GM23338 (cell line): ENCODE data around the gene RMND5B. TPM values are rescaled to one million over a fixed set of nuclear protein-coding genes. Genes with fewer than 3 reads are reported as not detected.

Experiments used
- ATAC-seq: fragments of 200-7000 bp; cut with Tn5 transposase; 3 replicates; pipeline ENCODE4 v1.9.1; 2020
- DNase-seq: peaks from one replicate; pipeline ENCODE4 v3.0.0-alpha.2; 2015; ENCODE audit warnings: low spot score
- H2AFZ ChIP-seq: fragments of 200-600 bp; sonication (generic); 2 replicates; pipeline ENCODE4 v1.8.0; 2016; ENCODE audit warnings: antibody characterized with exemption, mild to moderate bottlenecking, moderate library complexity
- H3F3A ChIP-seq: fragments of 200-600 bp; sonication (generic); replicated peaks from 2 replicates; pipeline ENCODE4 v1.8.0; 2017; ENCODE audit warnings: antibody characterized with exemption, mixed run types, low read depth
- H3K27ac ChIP-seq: fragments of 200-600 bp; sonication (generic); 2 replicates; pipeline ENCODE4 v1.6.1; 2016; ENCODE audit warnings: low read depth
- H3K27me3 ChIP-seq: fragments of 200-600 bp; sonication (generic); 2 replicates; pipeline ENCODE4 v1.8.0; 2016; ENCODE audit warnings: mild to moderate bottlenecking, mixed run types, moderate library complexity; ENCODE audit not compliant: insufficient read depth
- H3K36me3 ChIP-seq: fragments of 200-600 bp; sonication (generic); 2 replicates; pipeline ENCODE4 v1.8.0; 2016; ENCODE audit warnings: mild to moderate bottlenecking; ENCODE audit not compliant: insufficient read depth
- H3K4me1 ChIP-seq: fragments of 200-600 bp; sonication (generic); 2 replicates; pipeline ENCODE4 v1.8.0; 2016; ENCODE audit warnings: mild to moderate bottlenecking, moderate library complexity; ENCODE audit not compliant: insufficient read depth
- H3K4me2 ChIP-seq: fragments of 200-600 bp; sonication (generic); 2 replicates; pipeline ENCODE4 v1.7.1; 2017; ENCODE audit warnings: mixed run types
- H3K4me3 ChIP-seq: fragments of 200-600 bp; sonication (generic); 2 replicates; pipeline ENCODE4 v1.6.1; 2016; ENCODE audit warnings: mixed run types
- H3K79me2 ChIP-seq: fragments of 200-600 bp; sonication (generic); replicated peaks from 2 replicates; pipeline ENCODE4 v1.8.0; 2017; ENCODE audit warnings: mild to moderate bottlenecking; ENCODE audit not compliant: insufficient read depth
- H3K9me2 ChIP-seq: fragments of 200-600 bp; sonication (generic); 2 replicates; pipeline ENCODE4 v1.8.0; 2017; ENCODE audit not compliant: insufficient read depth
- H4K20me1 ChIP-seq: fragments of 200-600 bp; sonication (generic); replicated peaks from 2 replicates; pipeline ENCODE4 v1.8.0; 2017; ENCODE audit warnings: mild to moderate bottlenecking; ENCODE audit not compliant: insufficient read depth
- H3K27ac Mint-ChIP-seq: 2 replicates; pipeline ENCODE4 v1.8.0; 2020; ENCODE audit warnings: inconsistent platforms, mild to moderate bottlenecking, moderate library complexity, mixed read lengths
- H3K27me3 Mint-ChIP-seq: 3 replicates; pipeline ENCODE4 v1.8.0; 2022; ENCODE audit warnings: low read depth, mild to moderate bottlenecking, moderate library complexity, mixed read lengths, inconsistent platforms; ENCODE audit not compliant: insufficient read depth, poor library complexity
- H3K36me3 Mint-ChIP-seq: 3 replicates; pipeline ENCODE4 v1.8.0; 2021; ENCODE audit warnings: low read depth, mild to moderate bottlenecking, inconsistent platforms, moderate library complexity, mixed read lengths
- H3K4me1 Mint-ChIP-seq: 3 replicates; pipeline ENCODE4 v1.8.0; 2020; ENCODE audit warnings: mild to moderate bottlenecking, inconsistent platforms, mixed read lengths
- H3K4me3 Mint-ChIP-seq: 3 replicates; pipeline ENCODE4 v1.8.0; 2021; ENCODE audit warnings: moderate library complexity, mild to moderate bottlenecking, inconsistent platforms, mixed read lengths
- H3K9me3 Mint-ChIP-seq: 3 replicates; pipeline ENCODE4 v1.8.0; 2020; ENCODE audit warnings: moderate library complexity, mild to moderate bottlenecking, inconsistent platforms, mixed read lengths
- CREB1 ChIP-seq: fragments of 250-450 bp; sonication (Bioruptor Pico); IDR thresholded peaks from 2 replicates; pipeline ENCODE4 v1.5.0; 2020; ENCODE audit warnings: low read depth, mild to moderate bottlenecking, moderate library complexity
- CTCF ChIP-seq, 2 experiments: fragments of 200-600 bp in 1 of 2; sonication (generic) in 1 of 2; conservative IDR thresholded peaks; 2 replicates each; pipeline versions ENCODE4 v1.5.1 to v1.6.1; 2016 to 2017; ENCODE audit warnings: antibody characterized with exemption in 2 of 2, low read depth in 2 of 2, mild to moderate bottlenecking in 2 of 2, moderate library complexity in 1 of 2
- EZH2 ChIP-seq: fragments of 200-600 bp; sonication (generic); IDR thresholded peaks from one replicate; pipeline ENCODE4 v1.8.0; 2017; ENCODE audit warnings: antibody characterized with exemption, mild to moderate bottlenecking, low read depth; ENCODE audit not compliant: unreplicated experiment
- EZH2phosphoT487 ChIP-seq: fragments of 200-600 bp; sonication (generic); IDR thresholded peaks from one replicate; pipeline ENCODE4 v1.8.1; 2018; ENCODE audit warnings: antibody characterized with exemption; ENCODE audit not compliant: unreplicated experiment
- JUNB ChIP-seq: IDR thresholded peaks from one replicate; pipeline ENCODE4 v1.6.1; 2016; ENCODE audit warnings: antibody characterized with exemption; ENCODE audit not compliant: unreplicated experiment
- NANOG ChIP-seq: IDR thresholded peaks from 2 replicates; pipeline ENCODE4 v1.6.1; 2016; ENCODE audit warnings: antibody characterized with exemption, borderline replicate concordance
- POLR2AphosphoS5 ChIP-seq: IDR thresholded peaks from 2 replicates; pipeline ENCODE4 v1.6.1; 2016; ENCODE audit warnings: antibody characterized with exemption, low read depth
- STAT1 ChIP-seq: IDR thresholded peaks from one replicate; pipeline ENCODE4 v1.6.1; 2016; ENCODE audit warnings: antibody characterized with exemption; ENCODE audit not compliant: unreplicated experiment
- ZNF114 ChIP-seq: fragments of 250-450 bp; sonication (Bioruptor Pico); IDR thresholded peaks from 2 replicates; pipeline ENCODE4 v1.5.0; 2020; ENCODE audit warnings: mild to moderate bottlenecking, moderate library complexity
- ZNF331 ChIP-seq: fragments of 250-450 bp; sonication (Bioruptor Pico); IDR thresholded peaks from 2 replicates; pipeline ENCODE4 v1.5.0; 2020; ENCODE audit warnings: low read depth, mild to moderate bottlenecking, moderate library complexity
- polyA plus RNA-seq: library from polyadenylated mRNA; unstranded; fragments of >200 nt; fragmentation: Nextera tagmentation; extraction: Ambion mirVana; gene quantifications from 2 replicates; pipeline ENCODE4 v1.2.1, GENCODE V29; 2016
- total RNA-seq: library from RNA; depleted of rRNA; stranded (reverse); fragments of >200 nt; shearing (Covaris generic); gene quantifications from 2 replicates; pipeline ENCODE4 v1.2.3, GENCODE V29; 2014
- TF ChIP-seq, protein P1 (sequence below): fragments of 250-450 bp; sonication (Bioruptor Pico); IDR thresholded peaks from 2 replicates; pipeline ENCODE4 v1.5.0; 2020; ENCODE audit warnings: mild to moderate bottlenecking, moderate library complexity
- TF ChIP-seq, protein P2 (sequence below): IDR thresholded peaks from one replicate; pipeline ENCODE4 v1.6.1; 2018; ENCODE audit warnings: antibody characterized with exemption; ENCODE audit not compliant: unreplicated experiment
- TF ChIP-seq, protein P3 (sequence below): IDR thresholded peaks from 2 replicates; pipeline ENCODE4 v1.6.1; 2016; ENCODE audit warnings: antibody characterized with exemption

Gene RMND5B
- total and polyA plus RNA-seq, 2 experiments from 2014 or later = 47.5 to 101 TPM

DNA sequence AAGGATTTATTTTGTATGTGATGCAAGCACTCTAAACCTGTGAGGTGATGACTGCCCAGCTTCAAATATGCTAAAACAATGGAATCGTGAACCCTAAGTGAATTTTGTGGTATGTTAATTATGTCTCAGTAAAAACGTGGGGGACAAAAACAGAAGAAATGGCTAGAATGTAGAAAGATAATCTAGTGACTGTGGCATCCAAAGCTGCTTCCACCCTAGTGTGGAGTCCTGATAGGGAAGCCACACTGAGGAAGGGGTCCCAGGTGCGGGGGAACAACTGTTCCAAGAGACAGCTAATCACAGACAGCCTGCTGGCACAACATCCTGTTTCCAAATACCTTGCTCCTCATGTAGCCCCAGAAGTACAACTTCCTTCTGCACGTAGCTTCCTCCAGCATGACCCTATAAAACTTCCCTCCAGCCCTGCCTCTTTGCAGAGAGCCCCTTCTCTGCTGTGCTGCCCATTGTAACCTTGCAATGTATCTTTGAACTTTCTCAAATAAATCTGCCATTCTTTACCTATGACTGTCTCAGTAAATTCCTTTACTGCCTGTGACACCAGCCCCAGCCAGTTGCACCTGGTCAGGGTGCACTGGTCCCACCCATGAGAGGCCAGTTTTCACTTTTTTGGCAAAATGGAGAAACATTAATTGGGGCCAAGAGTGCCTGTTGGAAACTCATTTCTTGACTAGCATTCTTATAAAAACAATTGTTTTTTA lies 51.5 kb downstream of the RMND5B start:
- Histone ChIP-seq H3K79me2 (no peaks in the 10 kb centered on the region), H3K4me3 (no peak overlapping the region), H3K27ac (peak overlapping the region; percentile 96; the same call in 1 of the 2 replicates), H3K4me2 (peak overlapping the region; percentile 56), H3F3A (peaks cover 10% of the 10 kb centered on the region; the same call in 1 of the 2 replicates), H3K27me3 (no peaks in the 10 kb centered on the region), H3K4me1 (peaks cover 29% of the 10 kb centered on the region), H2AFZ (0 out of 2 replicates have a peak overlapping the region, but pooled peaks have one; percentile 29), H4K20me1 (no peaks in the 10 kb centered on the region), H3K36me3 (no peaks in the 10 kb centered on the region), H3K9me2 (no peaks in the 10 kb centered on the region)
- peak overlapping the region; percentile 76 for H3K27ac Mint-ChIP-seq
- peaks cover 28% of the 10 kb centered on the region for H3K4me1 Mint-ChIP-seq
- peaks cover 26% of the 10 kb centered on the region for H3K9me3 Mint-ChIP-seq
- H3K27me3 Mint-ChIP-seq = peaks cover 14% of the 10 kb centered on the region
- no peak overlapping the region for H3K4me3 Mint-ChIP-seq
- DNase-seq (peak; percentile 47), ATAC-seq (no peak)
- TF ChIP-seq POLR2AphosphoS5 (no peak), EZH2 (no peak), CREB1 (CRISPR knock-in tag) (no peak), JUNB (no peak), CTCF (conservative IDR thresholded peaks at IDR 0.05; ENCODE audit: low read depth in 2 of 2) (no peak), EZH2phosphoT487 (no peak), ZNF114 (no peak), STAT1 (no peak), NANOG (no peak), ZNF331 (CRISPR knock-in tag) (no peak)
- TF ChIP-seq, protein P1, sequence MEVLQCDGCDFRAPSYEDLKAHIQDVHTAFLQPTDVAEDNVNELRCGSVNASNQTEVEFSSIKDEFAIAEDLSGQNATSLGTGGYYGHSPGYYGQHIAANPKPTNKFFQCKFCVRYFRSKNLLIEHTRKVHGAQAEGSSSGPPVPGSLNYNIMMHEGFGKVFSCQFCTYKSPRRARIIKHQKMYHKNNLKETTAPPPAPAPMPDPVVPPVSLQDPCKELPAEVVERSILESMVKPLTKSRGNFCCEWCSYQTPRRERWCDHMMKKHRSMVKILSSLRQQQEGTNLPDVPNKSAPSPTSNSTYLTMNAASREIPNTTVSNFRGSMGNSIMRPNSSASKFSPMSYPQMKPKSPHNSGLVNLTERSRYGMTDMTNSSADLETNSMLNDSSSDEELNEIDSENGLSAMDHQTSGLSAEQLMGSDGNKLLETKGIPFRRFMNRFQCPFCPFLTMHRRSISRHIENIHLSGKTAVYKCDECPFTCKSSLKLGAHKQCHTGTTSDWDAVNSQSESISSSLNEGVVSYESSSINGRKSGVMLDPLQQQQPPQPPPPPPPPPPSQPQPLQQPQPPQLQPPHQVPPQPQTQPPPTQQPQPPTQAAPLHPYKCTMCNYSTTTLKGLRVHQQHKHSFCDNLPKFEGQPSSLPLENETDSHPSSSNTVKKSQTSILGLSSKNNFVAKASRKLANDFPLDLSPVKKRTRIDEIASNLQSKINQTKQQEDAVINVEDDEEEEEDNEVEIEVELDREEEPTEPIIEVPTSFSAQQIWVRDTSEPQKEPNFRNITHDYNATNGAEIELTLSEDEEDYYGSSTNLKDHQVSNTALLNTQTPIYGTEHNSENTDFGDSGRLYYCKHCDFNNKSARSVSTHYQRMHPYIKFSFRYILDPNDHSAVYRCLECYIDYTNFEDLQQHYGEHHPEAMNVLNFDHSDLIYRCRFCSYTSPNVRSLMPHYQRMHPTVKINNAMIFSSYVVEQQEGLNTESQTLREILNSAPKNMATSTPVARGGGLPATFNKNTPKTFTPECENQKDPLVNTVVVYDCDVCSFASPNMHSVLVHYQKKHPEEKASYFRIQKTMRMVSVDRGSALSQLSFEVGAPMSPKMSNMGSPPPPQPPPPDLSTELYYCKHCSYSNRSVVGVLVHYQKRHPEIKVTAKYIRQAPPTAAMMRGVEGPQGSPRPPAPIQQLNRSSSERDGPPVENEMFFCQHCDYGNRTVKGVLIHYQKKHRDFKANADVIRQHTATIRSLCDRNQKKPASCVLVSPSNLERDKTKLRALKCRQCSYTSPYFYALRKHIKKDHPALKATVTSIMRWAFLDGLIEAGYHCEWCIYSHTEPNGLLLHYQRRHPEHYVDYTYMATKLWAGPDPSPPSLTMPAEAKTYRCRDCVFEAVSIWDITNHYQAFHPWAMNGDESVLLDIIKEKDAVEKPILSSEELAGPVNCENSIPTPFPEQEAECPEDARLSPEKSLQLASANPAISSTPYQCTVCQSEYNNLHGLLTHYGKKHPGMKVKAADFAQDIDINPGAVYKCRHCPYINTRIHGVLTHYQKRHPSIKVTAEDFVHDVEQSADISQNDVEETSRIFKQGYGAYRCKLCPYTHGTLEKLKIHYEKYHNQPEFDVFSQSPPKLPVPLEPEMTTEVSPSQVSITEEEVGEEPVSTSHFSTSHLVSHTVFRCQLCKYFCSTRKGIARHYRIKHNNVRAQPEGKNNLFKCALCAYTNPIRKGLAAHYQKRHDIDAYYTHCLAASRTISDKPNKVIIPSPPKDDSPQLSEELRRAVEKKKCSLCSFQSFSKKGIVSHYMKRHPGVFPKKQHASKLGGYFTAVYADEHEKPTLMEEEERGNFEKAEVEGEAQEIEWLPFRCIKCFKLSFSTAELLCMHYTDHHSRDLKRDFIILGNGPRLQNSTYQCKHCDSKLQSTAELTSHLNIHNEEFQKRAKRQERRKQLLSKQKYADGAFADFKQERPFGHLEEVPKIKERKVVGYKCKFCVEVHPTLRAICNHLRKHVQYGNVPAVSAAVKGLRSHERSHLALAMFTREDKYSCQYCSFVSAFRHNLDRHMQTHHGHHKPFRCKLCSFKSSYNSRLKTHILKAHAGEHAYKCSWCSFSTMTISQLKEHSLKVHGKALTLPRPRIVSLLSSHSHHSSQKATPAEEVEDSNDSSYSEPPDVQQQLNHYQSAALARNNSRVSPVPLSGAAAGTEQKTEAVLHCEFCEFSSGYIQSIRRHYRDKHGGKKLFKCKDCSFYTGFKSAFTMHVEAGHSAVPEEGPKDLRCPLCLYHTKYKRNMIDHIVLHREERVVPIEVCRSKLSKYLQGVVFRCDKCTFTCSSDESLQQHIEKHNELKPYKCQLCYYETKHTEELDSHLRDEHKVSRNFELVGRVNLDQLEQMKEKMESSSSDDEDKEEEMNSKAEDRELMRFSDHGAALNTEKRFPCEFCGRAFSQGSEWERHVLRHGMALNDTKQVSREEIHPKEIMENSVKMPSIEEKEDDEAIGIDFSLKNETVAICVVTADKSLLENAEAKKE (CRISPR knock-in tag) = no peak
- TF ChIP-seq, protein P2, sequence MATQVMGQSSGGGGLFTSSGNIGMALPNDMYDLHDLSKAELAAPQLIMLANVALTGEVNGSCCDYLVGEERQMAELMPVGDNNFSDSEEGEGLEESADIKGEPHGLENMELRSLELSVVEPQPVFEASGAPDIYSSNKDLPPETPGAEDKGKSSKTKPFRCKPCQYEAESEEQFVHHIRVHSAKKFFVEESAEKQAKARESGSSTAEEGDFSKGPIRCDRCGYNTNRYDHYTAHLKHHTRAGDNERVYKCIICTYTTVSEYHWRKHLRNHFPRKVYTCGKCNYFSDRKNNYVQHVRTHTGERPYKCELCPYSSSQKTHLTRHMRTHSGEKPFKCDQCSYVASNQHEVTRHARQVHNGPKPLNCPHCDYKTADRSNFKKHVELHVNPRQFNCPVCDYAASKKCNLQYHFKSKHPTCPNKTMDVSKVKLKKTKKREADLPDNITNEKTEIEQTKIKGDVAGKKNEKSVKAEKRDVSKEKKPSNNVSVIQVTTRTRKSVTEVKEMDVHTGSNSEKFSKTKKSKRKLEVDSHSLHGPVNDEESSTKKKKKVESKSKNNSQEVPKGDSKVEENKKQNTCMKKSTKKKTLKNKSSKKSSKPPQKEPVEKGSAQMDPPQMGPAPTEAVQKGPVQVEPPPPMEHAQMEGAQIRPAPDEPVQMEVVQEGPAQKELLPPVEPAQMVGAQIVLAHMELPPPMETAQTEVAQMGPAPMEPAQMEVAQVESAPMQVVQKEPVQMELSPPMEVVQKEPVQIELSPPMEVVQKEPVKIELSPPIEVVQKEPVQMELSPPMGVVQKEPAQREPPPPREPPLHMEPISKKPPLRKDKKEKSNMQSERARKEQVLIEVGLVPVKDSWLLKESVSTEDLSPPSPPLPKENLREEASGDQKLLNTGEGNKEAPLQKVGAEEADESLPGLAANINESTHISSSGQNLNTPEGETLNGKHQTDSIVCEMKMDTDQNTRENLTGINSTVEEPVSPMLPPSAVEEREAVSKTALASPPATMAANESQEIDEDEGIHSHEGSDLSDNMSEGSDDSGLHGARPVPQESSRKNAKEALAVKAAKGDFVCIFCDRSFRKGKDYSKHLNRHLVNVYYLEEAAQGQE = no peak
- TF ChIP-seq, protein P3, sequence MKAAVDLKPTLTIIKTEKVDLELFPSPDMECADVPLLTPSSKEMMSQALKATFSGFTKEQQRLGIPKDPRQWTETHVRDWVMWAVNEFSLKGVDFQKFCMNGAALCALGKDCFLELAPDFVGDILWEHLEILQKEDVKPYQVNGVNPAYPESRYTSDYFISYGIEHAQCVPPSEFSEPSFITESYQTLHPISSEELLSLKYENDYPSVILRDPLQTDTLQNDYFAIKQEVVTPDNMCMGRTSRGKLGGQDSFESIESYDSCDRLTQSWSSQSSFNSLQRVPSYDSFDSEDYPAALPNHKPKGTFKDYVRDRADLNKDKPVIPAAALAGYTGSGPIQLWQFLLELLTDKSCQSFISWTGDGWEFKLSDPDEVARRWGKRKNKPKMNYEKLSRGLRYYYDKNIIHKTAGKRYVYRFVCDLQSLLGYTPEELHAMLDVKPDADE = no peak
- H3K36me3 Mint-ChIP-seq = peaks cover 26% of the 10 kb centered on the region
